GM10266 (cell line): ENCODE measurements around the gene ALG6.
"Not testable (repeated sequence)": the region's sequence is repeated elsewhere in the genome, so short reads cannot be mapped to it uniquely, and the experiment has no call there.

Source experiments
- DNase-seq: peaks from one replicate; pipeline ENCODE4 v3.0.0; 2012; ENCODE audit errors: extremely low spot score
- TF ChIP-seq, protein P1 (sequence below): IDR thresholded peaks from 2 replicates; pipeline ENCODE4 v1.5.1; 2012; ENCODE audit warnings: mild to moderate bottlenecking, low read depth; ENCODE audit not compliant: control insufficient read depth, insufficient read depth; ENCODE audit errors: missing control alignments

The ALG6 gene

DNA sequence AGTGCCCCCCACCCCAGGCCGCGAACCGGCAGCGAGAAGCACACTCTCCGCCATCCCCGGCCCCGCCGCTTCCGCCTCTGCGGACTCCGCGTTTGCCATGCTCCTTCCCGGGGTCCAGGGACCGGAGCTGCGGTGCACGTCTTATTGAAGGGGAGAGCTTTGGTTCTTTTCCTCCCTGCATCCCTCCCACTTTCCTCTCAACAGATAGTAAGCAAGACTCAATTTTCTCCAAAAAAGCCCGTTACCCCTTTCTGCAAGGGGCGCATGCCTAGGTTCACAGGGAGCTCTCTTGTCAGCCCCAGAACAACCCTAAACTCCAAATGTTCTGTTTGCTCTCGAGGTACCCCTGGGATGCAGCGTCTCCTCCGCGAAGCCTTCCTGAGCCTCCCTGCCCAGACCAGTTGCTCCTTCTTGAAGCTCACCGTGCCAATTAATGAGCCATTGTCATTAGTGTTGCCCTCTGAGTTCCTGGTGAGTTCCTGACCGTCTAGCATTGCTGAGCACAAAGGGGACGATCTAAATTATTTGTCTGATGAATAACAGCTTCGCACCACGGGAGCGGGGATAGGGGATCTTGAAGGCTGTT, 37.0 kb upstream of the ALG6 start:
- no peak for DNase-seq

GRCh38 chr1:63342402-63342801, 25.0 kb upstream of the ALG6 start:
- TF ChIP-seq, protein P1, sequence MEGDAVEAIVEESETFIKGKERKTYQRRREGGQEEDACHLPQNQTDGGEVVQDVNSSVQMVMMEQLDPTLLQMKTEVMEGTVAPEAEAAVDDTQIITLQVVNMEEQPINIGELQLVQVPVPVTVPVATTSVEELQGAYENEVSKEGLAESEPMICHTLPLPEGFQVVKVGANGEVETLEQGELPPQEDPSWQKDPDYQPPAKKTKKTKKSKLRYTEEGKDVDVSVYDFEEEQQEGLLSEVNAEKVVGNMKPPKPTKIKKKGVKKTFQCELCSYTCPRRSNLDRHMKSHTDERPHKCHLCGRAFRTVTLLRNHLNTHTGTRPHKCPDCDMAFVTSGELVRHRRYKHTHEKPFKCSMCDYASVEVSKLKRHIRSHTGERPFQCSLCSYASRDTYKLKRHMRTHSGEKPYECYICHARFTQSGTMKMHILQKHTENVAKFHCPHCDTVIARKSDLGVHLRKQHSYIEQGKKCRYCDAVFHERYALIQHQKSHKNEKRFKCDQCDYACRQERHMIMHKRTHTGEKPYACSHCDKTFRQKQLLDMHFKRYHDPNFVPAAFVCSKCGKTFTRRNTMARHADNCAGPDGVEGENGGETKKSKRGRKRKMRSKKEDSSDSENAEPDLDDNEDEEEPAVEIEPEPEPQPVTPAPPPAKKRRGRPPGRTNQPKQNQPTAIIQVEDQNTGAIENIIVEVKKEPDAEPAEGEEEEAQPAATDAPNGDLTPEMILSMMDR = no peak
- no peak for DNase-seq

More for the DNA sequence above, 37.0 kb upstream of the ALG6 start:
- TF ChIP-seq, protein P1 = no peak

- TF ChIP-seq, protein P1 = no peak
- DNase-seq = no peak
Observed at GRCh38 chr1:63343922-63344321, 23.5 kb upstream of the ALG6 start.

DNA sequence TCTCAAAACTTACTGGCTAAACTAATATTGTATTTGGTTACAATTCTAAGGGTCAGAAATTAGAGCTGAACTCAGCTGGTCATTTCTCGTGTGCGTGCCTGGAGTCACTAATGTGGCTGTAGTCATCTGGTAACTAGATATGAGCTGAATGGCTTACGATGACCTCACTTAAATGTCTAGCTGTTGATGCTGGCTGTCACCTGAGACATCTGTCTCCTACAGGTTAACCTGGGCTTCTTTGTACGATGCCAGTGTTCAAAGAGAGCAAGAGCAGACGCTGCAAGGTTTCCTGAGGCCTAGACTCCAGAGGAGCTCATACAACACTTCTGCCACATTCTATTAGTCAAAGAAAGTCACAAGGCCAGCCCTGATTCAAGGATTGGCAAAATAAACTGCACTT, 17.1 kb upstream of the ALG6 start:
- no peak for DNase-seq
- TF ChIP-seq, protein P1 = no peak

DNA sequence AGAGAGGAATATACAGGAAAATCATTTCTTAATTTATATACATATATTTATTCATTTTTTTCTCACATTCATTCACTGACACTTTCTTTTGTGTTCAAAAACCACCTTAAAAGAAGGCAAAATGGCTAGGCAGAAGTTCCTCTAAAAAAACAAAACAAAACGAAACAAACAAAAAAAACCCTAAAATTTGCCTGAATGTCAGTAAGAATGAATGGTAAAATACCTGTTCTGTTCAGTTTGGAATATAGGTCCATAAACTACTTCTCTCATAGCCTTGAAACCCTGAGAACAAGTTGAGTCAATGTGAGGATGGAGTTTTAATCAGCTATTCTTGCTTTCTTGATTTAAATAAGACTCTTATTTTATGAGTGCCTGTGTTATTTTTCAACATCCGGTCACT, 14.7 kb upstream of the ALG6 start:
- TF ChIP-seq, protein P1 = no peak
- DNase-seq = no peak

DNA sequence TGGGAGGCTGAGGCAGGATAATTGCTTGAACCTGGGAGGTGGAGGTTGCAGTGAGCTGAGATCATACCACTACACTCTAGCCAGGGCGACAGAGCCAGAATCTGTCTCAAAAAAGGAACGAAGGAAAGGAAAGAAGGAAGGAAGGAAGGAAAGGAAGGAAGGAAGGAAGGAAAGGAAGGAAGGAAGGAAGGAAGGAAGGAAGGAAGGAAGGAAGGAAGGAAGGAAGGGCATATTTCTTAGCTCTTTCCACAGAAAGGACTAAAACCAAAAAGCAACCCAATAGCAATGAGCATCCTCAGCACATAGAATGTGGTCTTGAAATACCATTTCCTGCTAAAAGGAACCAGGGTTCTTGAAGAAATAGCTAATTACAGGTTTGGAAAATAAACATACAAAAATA, 11.2 kb upstream of the ALG6 start:
- DNase-seq = not testable (repeated sequence)

DNA sequence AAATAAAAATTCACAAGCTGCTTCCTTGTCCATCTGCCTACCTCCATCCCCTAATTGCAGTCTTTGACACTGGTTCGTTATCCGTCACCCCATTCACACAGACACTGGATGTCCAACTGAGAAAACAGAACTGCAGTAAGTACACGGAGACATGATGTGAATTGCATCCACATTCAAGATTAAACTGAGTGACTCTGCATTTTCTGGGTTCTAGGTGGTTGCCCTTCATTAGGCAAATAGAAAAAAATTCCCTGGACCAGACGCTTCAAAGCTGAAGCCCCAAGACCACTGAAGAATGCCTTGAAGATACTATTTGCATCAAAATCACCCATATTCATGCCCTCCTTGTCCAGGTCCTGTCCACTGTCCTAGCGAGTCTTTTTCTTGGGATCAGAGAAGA, 7.9 kb upstream of the ALG6 start:
- DNase-seq = no peak
- TF ChIP-seq, protein P1 = no peak

DNA sequence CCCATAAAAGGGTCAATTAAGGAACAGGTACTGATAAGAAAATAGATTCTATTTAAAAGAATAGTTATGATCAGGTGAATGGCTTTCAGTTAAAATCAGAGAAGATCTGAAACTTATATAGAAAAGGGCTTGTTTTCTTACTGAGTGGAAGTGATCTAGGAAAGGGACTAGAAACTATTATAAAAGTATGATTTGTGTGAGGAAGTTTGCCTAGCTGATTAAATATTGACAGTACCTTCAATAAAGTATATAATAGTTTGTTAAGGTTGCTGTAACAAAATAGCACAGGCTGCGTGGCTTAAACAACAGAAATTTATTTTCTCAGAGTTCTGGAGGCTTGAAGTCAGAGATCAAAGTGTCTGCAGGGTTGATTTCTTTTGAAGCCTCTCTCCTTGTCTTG, 5.4 kb upstream of the ALG6 start:
- TF ChIP-seq, protein P1 = no peak
- no peak for DNase-seq
